HK-2 (cell line): ENCODE data around the gene PITPNC1.
"Not testable (repeated sequence)": the region's sequence is repeated elsewhere in the genome, so short reads cannot be mapped to it uniquely, and the experiment has no call there.

ENCODE experiments used
- DNase-seq: peaks from one replicate; pipeline ENCODE4 v3.0.0-alpha.2; 2018; ENCODE audit not compliant: unreplicated experiment

Gene PITPNC1

GRCh38 chr17:67624886-67625656, 248.0 kb downstream of the PITPNC1 start:
- DNase-seq: no peak

- DNase-seq: no peak
Measured at GRCh38 chr17:67625971-67626370, 248.9 kb downstream of the PITPNC1 start.

GRCh38 chr17:67628580-67629013, 251.5 kb downstream of the PITPNC1 start:
- DNase-seq: no peak

GRCh38 chr17:67629971-67630320, 252.9 kb downstream of the PITPNC1 start:
- DNase-seq: no peak

GRCh38 chr17:67630836-67631235, 253.8 kb downstream of the PITPNC1 start:
- not testable (repeated sequence) for DNase-seq

- DNase-seq: no peak
Measured at GRCh38 chr17:67632141-67632540, 255.1 kb downstream of the PITPNC1 start.

- DNase-seq: no peak
Measured at GRCh38 chr17:67633751-67634211, 256.7 kb downstream of the PITPNC1 start.

- DNase-seq: no peak
Measured at GRCh38 chr17:67635681-67636080, 258.6 kb downstream of the PITPNC1 start.

- DNase-seq: no peak
Measured at GRCh38 chr17:67636312-67636711, 259.2 kb downstream of the PITPNC1 start.

- DNase-seq: peak; percentile 37
Measured at GRCh38 chr17:67636834-67637520, 259.9 kb downstream of the PITPNC1 start.

- no peak for DNase-seq
Measured at GRCh38 chr17:67637901-67638641, 261.0 kb downstream of the PITPNC1 start.

- no peak for DNase-seq
Measured at GRCh38 chr17:67638871-67639270, 261.8 kb downstream of the PITPNC1 start.

- DNase-seq: no peak
Measured at GRCh38 chr17:67639555-67639954, 262.5 kb downstream of the PITPNC1 start.

- DNase-seq: no peak
Measured at GRCh38 chr17:67639979-67640378, 262.9 kb downstream of the PITPNC1 start.

- no peak for DNase-seq
Measured at GRCh38 chr17:67642488-67642887, 265.4 kb downstream of the PITPNC1 start.

- no peak for DNase-seq
Measured at GRCh38 chr17:67644061-67644460, 267.0 kb downstream of the PITPNC1 start.

GRCh38 chr17:67645195-67645594, 268.1 kb downstream of the PITPNC1 start:
- not testable (repeated sequence) for DNase-seq

- DNase-seq: no peak
Measured at GRCh38 chr17:67646472-67646871, 269.4 kb downstream of the PITPNC1 start.

GRCh38 chr17:67647482-67647881, 270.4 kb downstream of the PITPNC1 start:
- no peak for DNase-seq

- no peak for DNase-seq
Measured at GRCh38 chr17:67648032-67648905, 271.2 kb downstream of the PITPNC1 start.

GRCh38 chr17:67648906-67649295, 271.8 kb downstream of the PITPNC1 start:
- DNase-seq: not testable (repeated sequence)
